NCI-H1417 treated with DMSO at 0.1 percent for 48 hours (cell line): ENCODE data around the gene TH.
"Not testable (repeated sequence)": the region's sequence is repeated elsewhere in the genome, so short reads cannot be mapped to it uniquely, and the experiment has no call there.

ENCODE experiments used
- DNase-seq: peaks from one replicate; lab custom pipeline; 2025; lab: John Stamatoyannopoulos, UW

TH gene

GRCh38 chr11:2129699-2130366 is 41.8 kb downstream of the TH start:
- no peak for DNase-seq

GRCh38 chr11:2129308-2129698 is 42.3 kb downstream of the TH start:
- no peak for DNase-seq

- DNase-seq = no peak
Measured at GRCh38 chr11:2128511-2129307, 42.9 kb downstream of the TH start.

- no peak for DNase-seq
Measured at GRCh38 chr11:2128130-2128510, 43.5 kb downstream of the TH start.

- no peak for DNase-seq
Measured at GRCh38 chr11:2127482-2128129, 44.0 kb downstream of the TH start.

GRCh38 chr11:2126520-2127085 is 45.0 kb downstream of the TH start:
- DNase-seq = no peak

GRCh38 chr11:2124736-2125484 is 46.7 kb downstream of the TH start:
- DNase-seq = not testable (repeated sequence)

- no peak for DNase-seq
Measured at GRCh38 chr11:2123628-2123960, 48.0 kb downstream of the TH start.

- DNase-seq = no peak
Measured at GRCh38 chr11:2122907-2123627, 48.5 kb downstream of the TH start.

- DNase-seq = no peak
Measured at GRCh38 chr11:2122222-2122906, 49.3 kb downstream of the TH start.

- no peak for DNase-seq
Measured at GRCh38 chr11:2121227-2122130, 50.1 kb downstream of the TH start.

GRCh38 chr11:2120359-2121100 is 51.1 kb downstream of the TH start:
- no peak for DNase-seq

GRCh38 chr11:2118677-2119076 is 52.9 kb downstream of the TH start:
- no peak for DNase-seq

- no peak for DNase-seq
Measured at GRCh38 chr11:2116680-2117079, 54.9 kb downstream of the TH start.

GRCh38 chr11:2115308-2115707 is 56.3 kb downstream of the TH start:
- DNase-seq = no peak

- DNase-seq = no peak
Measured at GRCh38 chr11:2114430-2115241, 57.0 kb downstream of the TH start.
